T-helper 1 cell treated with Interleukin-12 subunit alpha and Interleukin-12 subunit beta and Interleukin-4 antibody, amounts not matched to agents 30 μg/mL and 1 μg/mL, for 36 hours (primary cell): ENCODE measurements around the gene MOGAT1.

ENCODE experiments used
- H3K27ac Mint-ChIP-seq: one replicate; pipeline ENCODE4 v1.8.0; 2021; ENCODE audit warnings: mild to moderate bottlenecking, mixed read lengths
- H3K27me3 Mint-ChIP-seq: one replicate; pipeline ENCODE4 v1.8.0; 2021; ENCODE audit warnings: low read depth, mixed read lengths
- H3K36me3 Mint-ChIP-seq: one replicate; pipeline ENCODE4 v1.8.0; 2021; ENCODE audit warnings: low read depth, mixed read lengths
- H3K4me1 Mint-ChIP-seq: one replicate; pipeline ENCODE4 v1.8.0; 2021; ENCODE audit warnings: low read depth, mixed read lengths
- H3K4me3 Mint-ChIP-seq: one replicate; pipeline ENCODE4 v1.8.0; 2021; ENCODE audit warnings: mild to moderate bottlenecking, moderate library complexity, mixed read lengths
- H3K9me3 Mint-ChIP-seq: one replicate; pipeline ENCODE4 v1.8.0; 2021; ENCODE audit warnings: mixed read lengths

The MOGAT1 gene

DNA sequence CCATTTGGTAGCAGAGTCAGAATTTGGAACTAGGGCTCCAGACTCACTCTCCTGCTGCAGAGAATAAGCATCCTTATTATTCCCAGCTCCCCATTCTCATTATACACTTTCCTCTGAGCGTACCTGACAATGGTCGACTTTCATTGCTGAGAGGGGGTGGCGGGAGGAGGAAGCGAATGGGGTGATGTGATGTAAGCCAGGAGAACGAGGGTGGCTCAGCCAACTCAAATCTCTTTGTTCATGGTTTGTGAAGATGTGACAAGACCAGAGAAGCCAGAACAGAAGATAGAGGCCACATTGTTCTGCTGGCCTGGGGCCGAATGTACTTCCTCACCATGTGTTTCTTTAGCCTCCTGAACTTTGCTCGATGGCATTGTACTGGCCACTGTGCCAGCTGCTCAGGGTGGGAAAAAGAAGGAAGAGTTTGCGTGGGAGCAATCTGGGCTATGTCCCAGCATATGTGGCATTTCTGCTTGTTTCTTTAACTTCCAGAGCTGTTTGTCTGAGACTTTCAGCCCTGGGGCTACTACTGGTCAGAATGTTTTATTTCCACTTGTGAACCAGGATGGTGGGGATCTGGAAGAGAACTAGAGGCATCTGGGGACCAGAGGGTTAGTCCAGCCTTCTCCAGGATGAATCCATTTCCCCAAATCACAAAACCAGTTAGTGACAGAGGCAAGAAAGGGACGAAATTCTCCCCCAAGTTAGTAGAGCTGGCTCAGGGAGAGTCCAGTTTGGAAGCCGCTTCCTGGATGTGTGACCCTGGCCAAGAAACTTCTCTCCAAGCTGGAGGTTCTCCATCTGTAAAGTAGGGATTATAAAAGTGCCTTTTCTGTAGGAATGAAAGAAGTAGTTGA lies 62.6 kb downstream of the MOGAT1 start:
- Mint-ChIP-seq H3K4me1 (peaks cover 12% of the 10 kb centered on the region), H3K36me3 (no peaks in the 10 kb centered on the region), H3K27ac (no peak overlapping the region), H3K9me3 (peaks cover 3% of the 10 kb centered on the region), H3K27me3 (peaks cover 25% of the 10 kb centered on the region), H3K4me3 (no peak overlapping the region)

DNA sequence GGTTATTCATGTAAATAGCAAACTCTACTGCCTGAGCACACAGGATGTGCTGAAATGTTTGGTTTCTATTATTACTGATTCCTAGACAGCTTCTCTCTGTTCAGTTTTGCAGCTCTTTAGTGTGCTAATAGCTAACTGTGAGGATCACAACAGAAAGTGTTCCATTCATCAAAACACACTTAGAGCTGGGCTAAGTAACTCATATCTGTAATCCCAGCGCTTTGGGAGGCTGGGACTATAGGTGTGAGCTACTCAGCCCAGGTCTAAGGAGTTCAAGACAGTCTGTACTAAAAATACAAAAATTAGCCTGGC lies 63.2 kb downstream of the MOGAT1 start:
- Mint-ChIP-seq H3K4me3 (no peak overlapping the region), H3K9me3 (peaks cover 4% of the 10 kb centered on the region), H3K4me1 (peaks cover 13% of the 10 kb centered on the region), H3K27me3 (peaks cover 25% of the 10 kb centered on the region), H3K27ac (no peak overlapping the region), H3K36me3 (no peaks in the 10 kb centered on the region)

- Mint-ChIP-seq H3K27me3 (peaks cover 25% of the 10 kb centered on the region), H3K27ac (no peak overlapping the region), H3K9me3 (peaks cover 4% of the 10 kb centered on the region), H3K4me1 (peaks cover 7% of the 10 kb centered on the region), H3K4me3 (no peak overlapping the region), H3K36me3 (no peaks in the 10 kb centered on the region)
Observed at GRCh38 chr2:222736301-222736700, 64.8 kb downstream of the MOGAT1 start.

DNA sequence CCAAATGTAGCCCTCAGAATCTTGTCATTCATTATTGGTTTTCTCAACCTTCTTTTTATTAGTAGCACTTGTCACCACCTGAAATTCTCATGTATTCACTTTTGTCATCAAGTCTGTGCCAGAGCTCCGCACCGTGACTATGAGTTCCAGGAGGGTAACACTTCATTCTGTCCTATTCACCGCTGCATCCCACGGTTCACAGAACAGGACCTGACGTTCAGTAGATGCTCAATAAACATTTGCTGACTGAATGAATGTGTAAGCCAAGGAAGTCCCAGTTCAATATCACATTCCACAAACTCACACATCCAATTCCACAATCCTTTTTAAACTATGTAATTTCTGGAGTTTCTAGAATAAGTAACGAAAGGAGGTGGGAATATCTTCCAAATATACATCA lies 65.5 kb downstream of the MOGAT1 start:
- Mint-ChIP-seq H3K4me1 (peaks cover 7% of the 10 kb centered on the region), H3K36me3 (no peaks in the 10 kb centered on the region), H3K9me3 (peaks cover 4% of the 10 kb centered on the region), H3K27me3 (peaks cover 25% of the 10 kb centered on the region), H3K4me3 (no peak overlapping the region), H3K27ac (no peak overlapping the region)

GRCh38 chr2:222738312-222738711 lies 66.9 kb downstream of the MOGAT1 start:
- Mint-ChIP-seq H3K4me1 (peaks cover 9% of the 10 kb centered on the region), H3K27ac (no peak overlapping the region), H3K27me3 (peaks cover 25% of the 10 kb centered on the region), H3K36me3 (no peaks in the 10 kb centered on the region), H3K4me3 (no peak overlapping the region), H3K9me3 (peaks cover 4% of the 10 kb centered on the region)

- Mint-ChIP-seq H3K27ac (no peak overlapping the region), H3K36me3 (no peaks in the 10 kb centered on the region)
Observed at GRCh38 chr2:222738809-222739208, 67.4 kb downstream of the MOGAT1 start.

DNA sequence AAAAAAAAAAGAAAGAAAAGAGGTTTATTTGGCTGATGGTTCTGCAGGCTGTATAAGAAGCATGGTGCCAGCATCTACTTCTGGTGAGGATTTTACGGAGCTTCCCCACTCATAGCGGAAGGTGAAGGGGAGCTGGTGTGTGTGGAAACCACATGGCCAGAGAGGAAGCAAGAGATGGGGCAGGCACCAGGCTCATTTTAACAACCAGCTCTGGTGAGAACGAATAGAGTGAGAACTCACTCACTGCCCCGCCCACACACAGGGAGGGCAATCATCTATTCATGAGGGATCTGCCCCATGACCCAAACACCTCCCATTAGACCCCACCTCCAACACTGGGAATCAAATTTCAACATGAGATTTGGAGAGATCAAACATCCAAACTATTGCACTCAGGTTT lies 68.5 kb downstream of the MOGAT1 start:
- Mint-ChIP-seq H3K4me3 (no peak overlapping the region), H3K9me3 (peaks cover 4% of the 10 kb centered on the region), H3K27me3 (peaks cover 20% of the 10 kb centered on the region), H3K27ac (no peak overlapping the region), H3K36me3 (no peaks in the 10 kb centered on the region), H3K4me1 (peaks cover 14% of the 10 kb centered on the region)

More at GRCh38 chr2:222738809-222739208, 67.4 kb downstream of the MOGAT1 start:
- peaks cover 24% of the 10 kb centered on the region for H3K27me3 Mint-ChIP-seq
- H3K4me1 Mint-ChIP-seq = peaks cover 14% of the 10 kb centered on the region
- H3K4me3 Mint-ChIP-seq = no peak overlapping the region
- H3K9me3 Mint-ChIP-seq = peaks cover 4% of the 10 kb centered on the region

- Mint-ChIP-seq H3K4me1 (peaks cover 20% of the 10 kb centered on the region), H3K9me3 (peaks cover 4% of the 10 kb centered on the region), H3K4me3 (no peak overlapping the region), H3K27ac (no peak overlapping the region), H3K36me3 (no peaks in the 10 kb centered on the region), H3K27me3 (peaks cover 3% of the 10 kb centered on the region)
Observed at GRCh38 chr2:222743251-222743812, 71.9 kb downstream of the MOGAT1 start.

DNA sequence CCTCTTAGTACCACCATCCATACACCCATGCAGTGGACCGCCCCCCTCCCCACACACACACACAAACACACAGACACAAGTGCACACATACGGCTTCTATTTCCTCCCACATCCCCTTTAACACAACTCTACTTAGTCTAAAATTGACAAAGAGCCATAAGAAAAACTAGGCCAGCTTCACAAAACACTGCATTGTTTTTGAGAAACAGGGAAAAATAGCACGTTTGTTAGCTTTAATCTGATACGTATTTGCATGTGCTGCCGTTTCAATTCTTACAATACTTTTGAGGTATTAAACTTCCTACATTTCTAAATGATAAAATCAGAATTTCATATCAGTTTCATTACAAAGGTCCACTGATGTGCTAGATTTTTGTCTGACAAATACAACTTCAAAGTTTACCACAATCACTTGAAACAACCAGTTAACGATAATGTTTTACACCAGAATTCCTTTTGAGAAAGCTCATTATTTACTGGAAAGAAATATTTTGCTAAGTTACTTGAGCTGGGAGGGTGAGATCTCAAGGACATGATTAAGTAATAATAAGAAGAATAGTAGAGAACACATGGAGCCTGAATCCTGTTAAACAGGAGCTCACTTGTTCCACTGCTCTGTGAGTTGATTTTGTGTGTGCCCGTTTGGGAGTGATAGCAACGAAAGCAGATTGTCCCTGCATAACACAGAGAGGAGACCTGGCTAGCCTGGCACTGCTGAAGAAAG lies 74.5 kb downstream of the MOGAT1 start:
- H3K4me1 Mint-ChIP-seq = peaks cover 13% of the 10 kb centered on the region
- no peaks in the 10 kb centered on the region for H3K27me3 Mint-ChIP-seq
- no peaks in the 10 kb centered on the region for H3K9me3 Mint-ChIP-seq
- H3K27ac Mint-ChIP-seq = no peak overlapping the region
- H3K4me3 Mint-ChIP-seq = no peak overlapping the region
- H3K36me3 Mint-ChIP-seq = no peaks in the 10 kb centered on the region

DNA sequence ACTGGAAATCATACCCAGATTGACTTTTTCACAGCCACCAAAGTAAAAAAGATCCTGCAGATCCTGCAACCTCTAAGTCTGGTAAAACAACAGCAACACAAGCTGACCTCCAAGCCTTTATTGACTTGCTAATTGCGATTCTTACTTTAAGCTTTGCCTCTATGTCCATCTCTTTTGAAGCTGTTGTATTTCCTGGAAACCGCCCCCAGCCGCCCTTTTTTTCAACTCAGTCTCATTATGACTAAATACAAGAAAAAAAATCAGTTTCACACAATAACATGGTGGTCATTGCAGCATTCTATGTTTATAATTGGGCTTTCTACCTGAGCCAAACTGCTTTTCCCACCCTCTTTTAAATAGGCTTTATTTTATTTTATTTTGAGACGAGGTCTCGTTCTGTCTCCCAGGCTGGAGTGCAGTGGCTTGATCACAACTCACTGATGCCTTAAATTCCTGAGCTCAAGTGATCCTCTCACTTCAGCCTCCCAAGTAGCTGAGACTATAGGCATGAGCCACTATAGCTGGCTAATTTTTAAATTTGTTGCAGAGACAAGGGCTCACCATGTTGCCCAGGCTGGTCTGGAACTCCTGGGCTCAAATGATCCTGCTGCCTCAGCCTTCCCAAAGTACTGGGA lies 76.2 kb downstream of the MOGAT1 start:
- Mint-ChIP-seq H3K9me3 (no peaks in the 10 kb centered on the region), H3K36me3 (no peaks in the 10 kb centered on the region), H3K27me3 (no peaks in the 10 kb centered on the region), H3K4me3 (no peak overlapping the region), H3K27ac (no peak overlapping the region), H3K4me1 (peaks cover 18% of the 10 kb centered on the region)

- peaks cover 3% of the 10 kb centered on the region for H3K27me3 Mint-ChIP-seq
- no peaks in the 10 kb centered on the region for H3K9me3 Mint-ChIP-seq
- H3K27ac Mint-ChIP-seq = no peak overlapping the region
- no peaks in the 10 kb centered on the region for H3K36me3 Mint-ChIP-seq
- no peak overlapping the region for H3K4me3 Mint-ChIP-seq
- H3K4me1 Mint-ChIP-seq = peaks cover 12% of the 10 kb centered on the region
Observed at GRCh38 chr2:222750533-222750932, 79.1 kb downstream of the MOGAT1 start.

DNA sequence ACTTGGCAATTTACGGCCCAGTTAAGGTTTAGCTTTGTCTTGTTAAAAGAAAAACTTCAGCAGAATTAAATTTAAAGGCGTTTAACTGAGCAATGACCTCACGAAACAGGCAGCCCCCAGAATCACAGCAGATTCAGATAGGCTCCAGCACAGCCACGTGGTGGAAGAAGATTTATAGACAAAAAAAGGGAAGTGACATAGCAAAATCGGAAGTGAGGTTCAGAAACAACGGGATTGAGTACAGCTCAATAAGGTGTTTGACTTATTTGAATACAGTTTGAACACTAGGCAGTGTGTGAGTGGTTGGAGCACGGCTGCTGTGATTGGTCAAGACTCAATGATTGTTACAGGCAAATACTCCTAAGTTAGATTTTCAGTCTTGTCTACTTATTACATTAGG lies 79.8 kb downstream of the MOGAT1 start:
- Mint-ChIP-seq H3K36me3 (no peaks in the 10 kb centered on the region), H3K27ac (no peak overlapping the region), H3K4me1 (peaks cover 12% of the 10 kb centered on the region)

GRCh38 chr2:222751821-222752719 lies 80.6 kb downstream of the MOGAT1 start:
- H3K36me3 Mint-ChIP-seq = no peaks in the 10 kb centered on the region
- peaks cover 12% of the 10 kb centered on the region for H3K4me1 Mint-ChIP-seq
- H3K27me3 Mint-ChIP-seq = peaks cover 7% of the 10 kb centered on the region
- H3K4me3 Mint-ChIP-seq = no peak overlapping the region
- H3K9me3 Mint-ChIP-seq = no peaks in the 10 kb centered on the region
- no peak overlapping the region for H3K27ac Mint-ChIP-seq

More for the DNA sequence above, 79.8 kb downstream of the MOGAT1 start:
- Mint-ChIP-seq H3K9me3 (no peaks in the 10 kb centered on the region), H3K27me3 (peaks cover 3% of the 10 kb centered on the region), H3K4me3 (no peak overlapping the region)

DNA sequence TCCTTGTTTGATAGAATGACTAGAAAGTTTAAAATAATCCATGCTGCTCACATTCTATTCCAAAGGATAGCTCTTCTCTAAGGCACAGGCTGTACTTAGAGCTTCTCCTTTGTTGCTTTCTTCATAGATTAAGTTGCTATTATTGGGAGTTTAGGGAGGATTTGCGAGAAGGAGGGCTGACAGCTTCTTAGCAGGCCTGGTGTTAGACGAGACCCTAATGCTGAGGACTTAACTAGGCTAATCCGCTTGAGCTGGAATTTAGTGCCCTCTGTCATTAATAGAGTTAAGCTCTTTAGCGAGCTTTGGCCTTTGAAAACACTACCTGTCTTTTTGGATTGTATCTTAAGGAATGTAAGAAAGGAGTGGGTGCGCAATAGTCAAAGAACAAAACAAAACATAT lies 81.3 kb downstream of the MOGAT1 start:
- peaks cover 7% of the 10 kb centered on the region for H3K4me1 Mint-ChIP-seq
- H3K27me3 Mint-ChIP-seq = peaks cover 9% of the 10 kb centered on the region
- H3K36me3 Mint-ChIP-seq = no peaks in the 10 kb centered on the region
- no peak overlapping the region for H3K4me3 Mint-ChIP-seq
- H3K27ac Mint-ChIP-seq = no peak overlapping the region
- no peaks in the 10 kb centered on the region for H3K9me3 Mint-ChIP-seq
